Ovary (tissue), 3 donors: Measurements from ENCODE around the gene DRC1.

ENCODE experiments used
- POLR2A ChIP-seq: fragments of 450-650 bp; IDR thresholded peaks from one replicate; pipeline ENCODE4 v1.6.1; 2017; ENCODE audit warnings: antibody characterized with exemption, mild to moderate bottlenecking, moderate library complexity
- TF ChIP-seq, protein P1 (sequence below), 3 donors: fragments of 450-650 bp in 2 of 3; fragments of 200-600 bp in 1 of 3; IDR thresholded peaks; one replicate each; pipeline versions ENCODE4 v1.5.1 to v1.8.0; 2016 to 2022; ENCODE audit warnings: antibody characterized with exemption in 3 of 3, mild to moderate bottlenecking in 1 of 3
- donor health status: DM: no; HTN: no; CAD: no.

DNA sequence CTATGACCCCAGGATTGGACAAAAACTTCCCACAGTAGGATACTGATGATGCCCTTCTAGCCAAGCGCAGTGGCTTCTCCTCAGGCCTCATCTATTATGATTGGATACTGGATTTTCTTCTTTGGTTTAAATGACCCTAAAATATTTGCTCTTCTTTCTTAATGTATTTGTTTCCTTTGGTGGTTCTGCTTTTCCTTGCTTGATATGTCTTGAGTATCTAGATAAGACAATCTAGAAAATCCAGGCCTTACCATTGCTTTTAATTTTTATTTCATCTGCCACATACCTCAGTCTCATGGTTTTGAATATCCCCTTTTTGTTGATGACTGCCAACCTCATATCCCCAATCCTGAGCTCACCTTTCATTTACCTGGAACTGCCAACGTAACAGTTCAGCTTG lies 40.6 kb downstream of the DRC1 start:
- TF ChIP-seq POLR2A = no peak
- TF ChIP-seq, protein P1, sequence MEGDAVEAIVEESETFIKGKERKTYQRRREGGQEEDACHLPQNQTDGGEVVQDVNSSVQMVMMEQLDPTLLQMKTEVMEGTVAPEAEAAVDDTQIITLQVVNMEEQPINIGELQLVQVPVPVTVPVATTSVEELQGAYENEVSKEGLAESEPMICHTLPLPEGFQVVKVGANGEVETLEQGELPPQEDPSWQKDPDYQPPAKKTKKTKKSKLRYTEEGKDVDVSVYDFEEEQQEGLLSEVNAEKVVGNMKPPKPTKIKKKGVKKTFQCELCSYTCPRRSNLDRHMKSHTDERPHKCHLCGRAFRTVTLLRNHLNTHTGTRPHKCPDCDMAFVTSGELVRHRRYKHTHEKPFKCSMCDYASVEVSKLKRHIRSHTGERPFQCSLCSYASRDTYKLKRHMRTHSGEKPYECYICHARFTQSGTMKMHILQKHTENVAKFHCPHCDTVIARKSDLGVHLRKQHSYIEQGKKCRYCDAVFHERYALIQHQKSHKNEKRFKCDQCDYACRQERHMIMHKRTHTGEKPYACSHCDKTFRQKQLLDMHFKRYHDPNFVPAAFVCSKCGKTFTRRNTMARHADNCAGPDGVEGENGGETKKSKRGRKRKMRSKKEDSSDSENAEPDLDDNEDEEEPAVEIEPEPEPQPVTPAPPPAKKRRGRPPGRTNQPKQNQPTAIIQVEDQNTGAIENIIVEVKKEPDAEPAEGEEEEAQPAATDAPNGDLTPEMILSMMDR (IDR thresholded peaks at IDR 0.05) = no peak
